Brain microvascular endothelial cell (primary cell): Measurements from ENCODE around the gene CSDE1.

Experiments
- DNase-seq: peaks from one replicate; pipeline ENCODE4 v3.0.0-alpha.2; 2020
- H3K27ac ChIP-seq: fragments of 250-450 bp; sonication (Bioruptor Pico); 2 replicates; pipeline ENCODE4 v1.5.1; 2020; ENCODE audit warnings: mild to moderate bottlenecking, moderate library complexity
- H3K27me3 ChIP-seq: fragments of 250-450 bp; sonication (Bioruptor Pico); replicated peaks from 2 replicates; pipeline ENCODE4 v1.5.1; 2020; ENCODE audit warnings: mild to moderate bottlenecking
- H3K36me3 ChIP-seq: fragments of 250-450 bp; sonication (Bioruptor Pico); replicated peaks from 2 replicates; pipeline ENCODE4 v1.5.1; 2020; ENCODE audit warnings: mild to moderate bottlenecking
- H3K4me3 ChIP-seq: 2 replicates; pipeline ENCODE4 v1.5.1; 2011; ENCODE audit warnings: low read depth, mild to moderate bottlenecking, control low read depth, low read length, moderate library complexity
- CTCF ChIP-seq: IDR thresholded peaks from 2 replicates; pipeline ENCODE4 v1.5.1; 2011; ENCODE audit warnings: low read depth, mild to moderate bottlenecking, moderate library complexity, low read length, control low read depth, inconsistent platforms; ENCODE audit errors: missing control alignments
- in situ Hi-C: cut with HindIII; loops from 2 replicates; pipeline ENCODE4 v1.10.0; 2017; ENCODE audit warnings: low sequenced_read_pairs, low pct_ligation_motif_present

Gene CSDE1

GRCh38 chr1:114688526-114688925, 69.3 kb downstream of the CSDE1 start:
- no peak for DNase-seq
- Histone ChIP-seq H3K36me3 (no peaks in the 10 kb centered on the region), H3K4me3 (no peak overlapping the region), H3K27me3 (peaks cover 2% of the 10 kb centered on the region), H3K27ac (no peak overlapping the region)
- TF ChIP-seq CTCF = no peak
- in situ Hi-C loops = no loop called here

GRCh38 chr1:114685851-114686250, 71.9 kb downstream of the CSDE1 start:
- no peak for TF ChIP-seq CTCF
- Histone ChIP-seq H3K36me3 (no peaks in the 10 kb centered on the region), H3K4me3 (no peak overlapping the region), H3K27me3 (peaks cover 2% of the 10 kb centered on the region), H3K27ac (no peak overlapping the region)
- in situ Hi-C loops = no loop called here
- no peak for DNase-seq

GRCh38 chr1:114677691-114678090, 80.1 kb downstream of the CSDE1 start:
- no peak overlapping the region for H3K27ac ChIP-seq
- in situ Hi-C loops = no loop called here
- H3K36me3 ChIP-seq = no peaks in the 10 kb centered on the region
- H3K27me3 ChIP-seq = no peaks in the 10 kb centered on the region
- no peak for DNase-seq
- H3K4me3 ChIP-seq = no peak overlapping the region
- no peak for TF ChIP-seq CTCF

- H3K4me3 ChIP-seq = no peak overlapping the region
- H3K36me3 ChIP-seq = no peaks in the 10 kb centered on the region
- in situ Hi-C loops = no loop called here
- no peak overlapping the region for H3K27ac ChIP-seq
- no peak for DNase-seq
- TF ChIP-seq CTCF = no peak
- no peaks in the 10 kb centered on the region for H3K27me3 ChIP-seq
These were observed 81.7 kb downstream of the CSDE1 start for GRCh38 chr1:114676115-114676514.

GRCh38 chr1:114671939-114672275, 85.9 kb downstream of the CSDE1 start:
- H3K4me3 ChIP-seq = no peak overlapping the region

More at GRCh38 chr1:114671939-114672275, 85.9 kb downstream of the CSDE1 start:
- in situ Hi-C loops = no loop called here
- no peak for TF ChIP-seq CTCF
- Histone ChIP-seq H3K27ac (no peak overlapping the region), H3K36me3 (no peaks in the 10 kb centered on the region), H3K27me3 (no peaks in the 10 kb centered on the region)
- DNase-seq = no peak
